ENCODE measurements around the gene GPC5. TPM values are rescaled to one million over a fixed set of nuclear protein-coding genes. Genes with fewer than 3 reads are reported as not detected.

GPC5 gene
- total and polyA plus RNA-seq, 4 donors: 0.51 to 22.4 (median 2.0) TPM

GRCh38 chr13:91664039-91664438 is 265.6 kb downstream of the GPC5 start:
- no peak for TF ChIP-seq RAD21 (IDR thresholded peaks at IDR 0.05)
- no peak for TF ChIP-seq EGR1 (IDR thresholded peaks at IDR 0.05; ENCODE audit: low read depth in 2 of 2)
- no peak for TF ChIP-seq JUND (IDR thresholded peaks at IDR 0.05)
- no peak for TF ChIP-seq GABPA (IDR thresholded peaks at IDR 0.05 in 1 of 2, conservative IDR thresholded peaks at IDR 0.05 in 1 of 2)
- TF ChIP-seq NR2F2 (IDR thresholded peaks at IDR 0.05): no peak
- no peak for TF ChIP-seq ATF3 (IDR thresholded peaks at IDR 0.05)
- TF ChIP-seq REST (IDR thresholded peaks at IDR 0.05): no peak
- no peak for TF ChIP-seq YY1 (IDR thresholded peaks at IDR 0.05)
- no peak for TF ChIP-seq CTCF (IDR thresholded peaks at IDR 0.05; ENCODE audit: low read depth, low read length, missing input control)
- H3K9ac ChIP-seq (ENCODE audit: low read depth in 1 of 2, low read length in 2 of 2): no peak overlapping the region
- no peak for DNase-seq (ENCODE audit: low spot score)
- no peak overlapping the region for H3K4me3 ChIP-seq (ENCODE audit: low read depth in 1 of 3, low read length in 3 of 3)
- H3K4me1 ChIP-seq (ENCODE audit: control insufficient read depth in 4 of 4, insufficient read depth in 4 of 4, low read length in 3 of 4): peaks cover 2 to 6% (median 4%) of the 10 kb centered on the region in 4 donors
- H3K36me3 ChIP-seq (ENCODE audit: control insufficient read depth in 4 of 4, insufficient read depth in 3 of 4, low read depth in 1 of 4, low read length in 3 of 4): no peaks in the 10 kb centered on the region
- no peak overlapping the region for H3K27ac ChIP-seq (ENCODE audit: low read depth in 1 of 2, low read length in 2 of 2)
- no peaks in the 10 kb centered on the region for H3K27me3 ChIP-seq (ENCODE audit: control insufficient read depth in 4 of 4, insufficient read depth in 4 of 4, low read length in 3 of 4)
- WGBS: 90% methylated on average over 3 of the region's 3 CpGs
- no peaks in the 10 kb centered on the region for H3K9me3 ChIP-seq (ENCODE audit: control insufficient read depth in 4 of 4, low read length in 3 of 4)

GRCh38 chr13:91667486-91667885 is 269.1 kb downstream of the GPC5 start:
- DNase-seq (ENCODE audit: low spot score): no peak
- no peaks in the 10 kb centered on the region for H3K36me3 ChIP-seq (ENCODE audit: control insufficient read depth in 4 of 4, insufficient read depth in 3 of 4, low read depth in 1 of 4, low read length in 3 of 4)

More at GRCh38 chr13:91667486-91667885, 269.1 kb downstream of the GPC5 start:
- no peak overlapping the region for H3K27ac ChIP-seq (ENCODE audit: low read depth in 1 of 2, low read length in 2 of 2)
- TF ChIP-seq ZBTB33 (IDR thresholded peaks at IDR 0.05): no peak
- TF ChIP-seq HNF4G (IDR thresholded peaks at IDR 0.05): no peak
- TF ChIP-seq YY1 (IDR thresholded peaks at IDR 0.05): no peak
- TF ChIP-seq ATF3 (IDR thresholded peaks at IDR 0.05): no peak
- no peaks in the 10 kb centered on the region for H3K27me3 ChIP-seq (ENCODE audit: control insufficient read depth in 4 of 4, insufficient read depth in 4 of 4, low read length in 3 of 4)
- WGBS: 91% methylated on average over 2 of the region's 2 CpGs
- no peaks in the 10 kb centered on the region for H3K9me3 ChIP-seq (ENCODE audit: control insufficient read depth in 4 of 4, low read length in 3 of 4)
- no peak overlapping the region for H3K4me3 ChIP-seq (ENCODE audit: low read depth in 1 of 3, low read length in 3 of 3)
- H3K9ac ChIP-seq (ENCODE audit: low read depth in 1 of 2, low read length in 2 of 2): no peak overlapping the region
- peaks cover 2 to 10% (median 5%) of the 10 kb centered on the region in 4 donors for H3K4me1 ChIP-seq (ENCODE audit: control insufficient read depth in 4 of 4, insufficient read depth in 4 of 4, low read length in 3 of 4)
